Heart right ventricle (tissue), 16 donors: ENCODE results near the gene INO80D. TPM values are rescaled to one million over a fixed set of nuclear protein-coding genes. Genes with fewer than 3 reads are reported as not detected.
A peak's percentile ranks its signal among the peaks of the same experiment; 100 is the strongest.

ENCODE experiments used
- ATAC-seq, 8 donors: fragments of 200-7000 bp; cut with Tn5 transposase; one replicate each; pipeline ENCODE4 v1.9.1; 2020; ENCODE audit warnings: mild to moderate bottlenecking in 8 of 8, moderate library complexity in 8 of 8, moderate number of reproducible peaks in 1 of 8
- DNase-seq, 2 donors: peaks; one replicate each; pipeline ENCODE4 v3.0.0-alpha.2; 2020
- H3K27ac ChIP-seq, 10 donors: fragments of 200-600 bp; sonication (generic) in 2 of 10; one replicate each; pipeline versions ENCODE4 v1.5.0 to v1.8.0; 2020 to 2022; ENCODE audit warnings: mild to moderate bottlenecking in 3 of 10
- H3K27me3 ChIP-seq, 7 donors: fragments of 200-600 bp; one replicate each; pipeline ENCODE4 v1.8.0; 2021 to 2022; ENCODE audit warnings: mild to moderate bottlenecking in 2 of 7
- H3K36me3 ChIP-seq, 9 donors: fragments of 200-600 bp; sonication (generic) in 1 of 9; one replicate each; pipeline versions ENCODE4 v1.5.0 to v1.8.0; 2020 to 2022; ENCODE audit warnings: mild to moderate bottlenecking in 2 of 9
- H3K4me1 ChIP-seq, 9 donors: fragments of 200-600 bp; sonication (generic) in 1 of 9; one replicate each; pipeline versions ENCODE4 v1.5.0 to v1.8.0; 2020 to 2022; ENCODE audit warnings: mild to moderate bottlenecking in 4 of 9
- H3K4me3 ChIP-seq, 10 donors: fragments of 200-600 bp; sonication (generic) in 2 of 10; one replicate each; pipeline versions ENCODE4 v1.5.0 to v1.8.0; 2020 to 2022; ENCODE audit warnings: mild to moderate bottlenecking in 7 of 10, moderate library complexity in 2 of 10
- H3K9me3 ChIP-seq, 11 donors: fragments of 200-600 bp in 10 of 11; sonication (generic) in 2 of 11; one replicate each; pipeline versions ENCODE4 v1.5.0 to v1.8.0; 2013 to 2022; ENCODE audit warnings: mild to moderate bottlenecking in 2 of 11, control low read depth in 1 of 11, moderate library complexity in 1 of 11
- WGBS, 2 donors: extraction: QIAGEN DNeasy Blood & Tissue Kit; methylation state at CpG; one replicate each; pipeline ENCODE4 v1.1.7; 2013; ENCODE audit warnings: inconsistent platforms in 1 of 2; 5-methylcytosine and 5-hydroxymethylcytosine counted together
- intact Hi-C, 10 donors: fragments of 100-400 bp; cut with DNase I; formaldehyde crosslinking; loops; one replicate each; pipeline versions ENCODE4 v1.11.1 to v1.14.2; 2022
- polyA plus RNA-seq, 2 donors: library from polyadenylated mRNA; stranded (reverse); fragments of 200-250 nt; gene quantifications; one replicate each; pipeline ENCODE4 v1.2.3, GENCODE V29; 2013
- total RNA-seq, 10 donors: library from RNA; stranded (reverse); fragmentation: NEBNext Ultra II Directional in 3 of 10; extraction: Animal tissue kit (Norgen Biotek cat#: 25700) in 3 of 10; gene quantifications; one replicate each; pipeline versions ENCODE4 v1.2.1 to v1.2.4, GENCODE V29; 2021 to 2023
- TF ChIP-seq, protein P1 (sequence below), 9 donors: fragments of 200-600 bp; sonication (generic) in 2 of 9; IDR thresholded peaks; one replicate each; pipeline versions ENCODE4 v1.5.0 to v1.8.0; 2021 to 2022; ENCODE audit warnings: antibody characterized with exemption in 9 of 9, mild to moderate bottlenecking in 5 of 9, moderate library complexity in 1 of 9
- donor health status: Arrhythmogenic right ventricular cardiomyopathy.
- donor health status: ischemic (EF 13 %, LVEDD 7.1; RV severe dilation, severe dysfunction).
- donor health status: healthy with polysubstance abuse.
- donor health status: DM: no; HTN: yes; CAD: no.
- donor health status: DM: no; HTN: no; CAD: no.
- donor health status: ischemic (EF 25% LVEDD 6.9; RV normal size, moderate dysfunction).
- donor health status: ischemic (EF 25% LVEDD 5.7; RV mildly dilated, moderate dysfunction).
- donor health status: healthy.
- donor health status: DM: yes; HTN: yes; CAD: no.
- donor health status: Ischemic cardiomyopathy.
- donor health status: ischemic (EF 35%, LVEDD 5.7; RV mildly dilated, moderate dysfunction).
- donor health status: nonischemic (EF 11% LVEDD 7.7; RV severe dilation, severe dysfunction).
- donor health status: DM: yes; HTN: yes; CAD: no.
- donor health status: PGD.
- donor health status: ischemic (EF 29% LVEDD 5.4; RV normal size, mild dysfunction).
- donor health status: nonischemic (EF 23%, LVEDD 6.1; RV moderate dilation, normal function).

Gene INO80D
- total and polyA plus RNA-seq, 12 donors = 1.1 to 26.3 (median 15.9) TPM

DNA sequence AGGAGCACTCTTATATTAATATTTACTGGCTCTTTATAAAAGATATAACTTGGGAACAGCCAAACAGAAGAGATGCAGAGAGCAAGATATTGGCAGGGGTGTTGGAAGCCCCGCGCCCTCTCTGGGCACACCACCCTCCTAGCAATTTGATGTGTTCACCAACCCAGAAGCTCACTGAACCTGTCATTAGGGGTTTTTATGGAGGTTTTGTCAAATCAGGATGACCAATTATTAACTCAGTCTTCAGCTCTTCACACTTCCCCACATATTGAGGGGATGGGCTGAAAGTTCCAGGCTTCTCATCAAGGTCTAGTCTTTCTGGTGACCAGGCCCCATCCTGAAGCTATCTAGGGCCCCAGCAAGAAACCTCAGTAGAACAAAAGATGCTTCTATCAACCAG, 10.9 kb upstream of the INO80D start:
- ATAC-seq = no peak
- Histone ChIP-seq H3K27me3 (no peaks in the 10 kb centered on the region), H3K27ac (no peak overlapping the region), H3K4me1 (no peaks in the 10 kb centered on the region), H3K9me3 (no peaks in the 10 kb centered on the region), H3K4me3 (no peak overlapping the region), H3K36me3 (peaks cover 0 to 22% (median 0%) of the 10 kb centered on the region in 9 donors)
- 100% methylated on average over 2 of the region's 2 CpGs for WGBS, 2 donors
- no peak for DNase-seq
- intact Hi-C loops = loop anchor here in 1 of 10 donors (2.0 kb wide), 1 partner anchor 26 kb away; no protein-coding TSS in a partner anchor
- TF ChIP-seq, protein P1, sequence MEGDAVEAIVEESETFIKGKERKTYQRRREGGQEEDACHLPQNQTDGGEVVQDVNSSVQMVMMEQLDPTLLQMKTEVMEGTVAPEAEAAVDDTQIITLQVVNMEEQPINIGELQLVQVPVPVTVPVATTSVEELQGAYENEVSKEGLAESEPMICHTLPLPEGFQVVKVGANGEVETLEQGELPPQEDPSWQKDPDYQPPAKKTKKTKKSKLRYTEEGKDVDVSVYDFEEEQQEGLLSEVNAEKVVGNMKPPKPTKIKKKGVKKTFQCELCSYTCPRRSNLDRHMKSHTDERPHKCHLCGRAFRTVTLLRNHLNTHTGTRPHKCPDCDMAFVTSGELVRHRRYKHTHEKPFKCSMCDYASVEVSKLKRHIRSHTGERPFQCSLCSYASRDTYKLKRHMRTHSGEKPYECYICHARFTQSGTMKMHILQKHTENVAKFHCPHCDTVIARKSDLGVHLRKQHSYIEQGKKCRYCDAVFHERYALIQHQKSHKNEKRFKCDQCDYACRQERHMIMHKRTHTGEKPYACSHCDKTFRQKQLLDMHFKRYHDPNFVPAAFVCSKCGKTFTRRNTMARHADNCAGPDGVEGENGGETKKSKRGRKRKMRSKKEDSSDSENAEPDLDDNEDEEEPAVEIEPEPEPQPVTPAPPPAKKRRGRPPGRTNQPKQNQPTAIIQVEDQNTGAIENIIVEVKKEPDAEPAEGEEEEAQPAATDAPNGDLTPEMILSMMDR (IDR thresholded peaks at IDR 0.05) = no peak

DNA sequence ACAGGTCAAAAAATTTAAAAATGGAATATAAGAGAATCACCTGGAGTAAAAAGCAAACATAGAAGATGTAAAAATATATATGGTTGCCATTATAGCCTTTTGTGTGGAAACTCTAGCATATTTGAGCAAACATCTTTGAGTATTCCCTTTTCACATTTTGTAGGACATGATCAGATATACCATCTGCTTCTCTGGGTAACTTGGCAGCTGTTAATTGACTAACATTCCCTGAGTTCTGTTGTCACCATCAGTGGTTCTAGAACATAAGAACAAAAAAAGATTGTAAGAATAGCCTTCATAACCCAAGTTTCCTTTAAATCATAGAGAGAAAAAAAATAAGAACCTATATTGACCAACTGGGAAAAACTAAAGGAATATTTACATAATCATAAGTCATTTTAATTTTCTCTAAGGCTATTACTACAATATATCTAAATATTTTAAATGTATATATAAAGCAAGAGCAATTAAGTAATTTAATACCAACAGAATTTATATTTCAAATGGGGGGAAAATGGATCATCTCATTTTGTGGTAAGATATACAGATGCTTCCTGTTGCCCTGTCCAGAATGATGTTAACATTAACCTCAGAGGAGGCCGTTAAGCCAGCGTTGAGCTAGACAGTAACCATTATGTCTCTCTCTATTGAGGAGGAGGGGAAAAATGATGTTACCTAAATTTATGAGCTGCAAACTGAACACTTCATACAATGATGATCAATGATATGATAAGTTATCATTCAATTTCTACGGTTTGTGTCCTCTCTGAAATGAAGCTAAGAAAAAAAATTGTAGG, 9.8 kb upstream of the INO80D start:
- WGBS, 2 donors = 63 to 73% methylated on average over 3 of the region's 3 CpGs
- intact Hi-C loops = loop anchor here in 1 of 10 donors (2.0 kb wide), 1 partner anchor 25 kb away; no protein-coding TSS in a partner anchor
- Histone ChIP-seq H3K27ac (no peak overlapping the region), H3K36me3 (peaks cover 0 to 18% (median 0%) of the 10 kb centered on the region in 9 donors), H3K4me1 (no peaks in the 10 kb centered on the region), H3K27me3 (no peaks in the 10 kb centered on the region), H3K4me3 (no peak overlapping the region), H3K9me3 (no peaks in the 10 kb centered on the region)
- TF ChIP-seq, protein P1 (IDR thresholded peaks at IDR 0.05) = no peak
- ATAC-seq (no peak), DNase-seq (no peak)

DNA sequence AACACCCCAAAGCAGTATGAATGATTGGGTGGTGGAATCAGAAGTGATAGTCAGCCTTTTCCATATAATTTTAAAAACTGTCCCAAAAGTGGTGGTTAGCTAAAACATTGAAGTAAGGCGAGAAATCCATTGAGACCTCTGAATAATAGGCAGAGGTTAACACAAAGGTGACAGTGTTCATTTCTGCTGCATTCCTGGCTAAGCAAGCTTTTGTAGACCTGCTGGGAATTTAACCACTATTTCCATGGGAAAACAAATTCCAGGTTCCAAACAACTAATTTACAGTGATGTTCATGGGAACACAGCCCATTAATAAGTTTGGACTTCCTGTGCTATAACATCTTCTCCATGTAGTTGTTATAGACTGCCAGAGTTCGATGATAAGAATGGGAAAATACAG, 6.3 kb upstream of the INO80D start:
- H3K36me3 ChIP-seq = peaks cover 0 to 31% (median 0%) of the 10 kb centered on the region in 9 donors
- intact Hi-C loops = loop anchor here in 1 of 10 donors (5.0 kb wide), 1 partner anchor 65 kb away; the partner anchor contains the start of genes EEF1B2 and NDUFS1
- no peaks in the 10 kb centered on the region for H3K27me3 ChIP-seq
- TF ChIP-seq, protein P1 (IDR thresholded peaks at IDR 0.05) = no peak
- WGBS, 2 donors = 76 to 86% methylated on average over 2 of the region's 2 CpGs
- H3K4me1 ChIP-seq = peaks cover 0 to 15% (median 11%) of the 10 kb centered on the region in 9 donors
- no peak overlapping the region for H3K4me3 ChIP-seq
- no peaks in the 10 kb centered on the region for H3K9me3 ChIP-seq
- H3K27ac ChIP-seq = no peak overlapping the region
- ATAC-seq = no peak
- no peak for DNase-seq

DNA sequence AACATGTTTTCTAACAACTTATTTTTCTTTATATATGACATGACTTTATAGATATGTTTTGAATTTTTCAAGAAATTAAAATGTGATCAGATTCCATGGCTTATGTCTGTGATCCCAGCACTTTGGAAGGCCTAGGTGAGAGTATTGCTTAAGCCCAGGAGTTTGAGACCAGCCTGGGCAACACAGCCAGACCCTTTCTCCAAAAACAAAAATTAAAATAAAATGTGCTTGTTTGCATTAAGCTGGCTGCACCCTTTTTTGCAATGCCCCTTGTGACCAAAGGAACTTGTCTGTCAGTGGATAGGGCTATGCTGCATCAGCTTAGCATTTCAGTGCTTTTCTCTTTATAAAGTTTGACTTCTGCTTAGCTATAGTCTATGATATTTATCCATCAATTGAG, 2.3 kb upstream of the INO80D start:
- H3K36me3 ChIP-seq = peaks cover 0 to 24% (median 0%) of the 10 kb centered on the region in 9 donors
- intact Hi-C loops = loop anchor here in 4 of 10 donors (5.0 to 10.0 kb wide), 3 partner anchors 67 to 1604 kb away; partner anchors contain the start of genes EEF1B2 (in 3 of the 4) and NDUFS1 (in 3 of the 4)
- no peaks in the 10 kb centered on the region for H3K9me3 ChIP-seq
- TF ChIP-seq, protein P1 (IDR thresholded peaks at IDR 0.05) = no peak
- H3K4me1 ChIP-seq = peaks cover 0 to 28% (median 23%) of the 10 kb centered on the region in 9 donors
- no peak for ATAC-seq
- no peak for DNase-seq
- H3K27ac ChIP-seq = peak overlapping the region in 2 of 10 donors; percentile 99
- no peak overlapping the region for H3K4me3 ChIP-seq
- H3K27me3 ChIP-seq = no peaks in the 10 kb centered on the region
